ENCODE results near the gene DMRT3.
"Not testable (repeated sequence)": the region's sequence is repeated elsewhere in the genome, so short reads cannot be mapped to it uniquely, and the experiment has no call there.

The DMRT3 gene

GRCh38 chr9:971901-972500 lies 4.5 kb upstream of the DMRT3 start:
- DNase-seq (ENCODE audit: low read depth, low spot score), result no peak

- DNase-seq (ENCODE audit: low read depth, low spot score), result no peak
Observed at GRCh38 chr9:972501-973294, 3.8 kb upstream of the DMRT3 start.

DNA sequence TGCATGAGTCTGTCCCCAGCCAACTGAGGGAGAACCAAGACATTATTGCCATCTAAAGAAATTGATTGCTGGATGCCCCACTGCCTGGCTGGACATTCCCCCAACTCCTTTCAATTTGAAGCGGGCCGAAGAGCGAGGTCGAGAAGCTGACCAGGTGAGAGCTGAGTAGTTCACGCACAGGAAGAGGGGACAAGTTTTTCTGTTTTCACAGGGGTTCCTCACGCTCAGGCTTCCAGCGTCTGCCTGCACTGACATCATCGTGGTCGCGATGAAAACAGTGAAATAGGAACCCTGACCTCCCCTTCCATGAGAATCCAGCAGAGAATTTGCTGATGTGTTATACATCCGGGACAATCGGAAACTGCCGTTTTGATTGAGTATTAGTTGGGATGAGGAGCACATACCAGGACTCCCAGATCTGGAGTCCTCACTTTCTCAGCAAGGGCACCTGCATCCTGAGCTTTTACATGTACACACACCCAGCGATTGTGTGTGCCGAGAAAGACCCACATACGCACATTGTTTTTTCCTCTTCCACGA lies 3.1 kb upstream of the DMRT3 start:
- DNase-seq (ENCODE audit: low read depth, low spot score), result no peak

DNA sequence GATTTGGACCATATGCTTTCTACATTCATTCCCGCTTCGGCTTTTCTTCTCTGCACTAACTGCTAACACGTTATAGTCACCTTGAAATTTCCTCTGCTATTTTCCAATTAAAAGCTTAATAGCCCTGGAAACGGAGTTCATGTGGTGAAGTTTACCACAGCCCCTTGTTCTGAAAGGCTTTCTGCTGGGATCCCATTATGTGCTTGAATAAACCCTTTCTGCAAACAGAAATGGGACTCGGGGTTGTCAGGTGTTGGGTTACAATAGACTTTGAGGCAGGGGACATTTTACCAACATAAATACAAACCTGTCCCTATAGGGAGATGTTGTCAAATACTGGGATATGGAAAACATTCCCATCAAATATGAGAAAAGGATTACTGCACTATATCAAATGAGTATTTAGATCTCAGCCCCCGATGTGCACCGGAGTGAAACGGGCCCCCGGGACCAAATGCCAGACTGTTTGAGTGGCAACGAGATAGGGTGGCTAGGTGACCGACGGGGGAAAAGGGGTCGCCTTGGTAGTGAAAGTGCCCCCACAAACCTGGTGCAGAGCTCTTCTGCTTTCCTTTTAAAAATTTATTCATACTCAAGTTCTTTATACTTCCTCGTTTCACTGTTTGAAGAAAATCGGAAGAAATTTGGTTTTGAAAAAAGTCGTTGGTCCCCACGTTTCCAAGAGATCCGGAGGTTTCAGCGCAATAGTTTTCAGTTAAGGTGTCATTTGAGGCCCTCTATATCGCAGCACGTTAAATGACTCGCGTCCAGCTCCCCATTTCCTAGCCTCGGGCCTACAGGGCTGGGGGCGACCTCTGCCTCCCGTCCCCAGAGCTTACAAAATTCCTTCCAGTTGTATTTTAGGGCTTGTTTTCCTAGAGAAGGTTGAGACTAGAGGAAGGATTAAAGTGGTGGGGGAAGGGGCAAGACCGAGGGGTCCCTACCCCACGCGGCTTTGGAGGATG lies 2.1 kb upstream of the DMRT3 start:
- DNase-seq (ENCODE audit: low read depth, low spot score), result no peak

DNA sequence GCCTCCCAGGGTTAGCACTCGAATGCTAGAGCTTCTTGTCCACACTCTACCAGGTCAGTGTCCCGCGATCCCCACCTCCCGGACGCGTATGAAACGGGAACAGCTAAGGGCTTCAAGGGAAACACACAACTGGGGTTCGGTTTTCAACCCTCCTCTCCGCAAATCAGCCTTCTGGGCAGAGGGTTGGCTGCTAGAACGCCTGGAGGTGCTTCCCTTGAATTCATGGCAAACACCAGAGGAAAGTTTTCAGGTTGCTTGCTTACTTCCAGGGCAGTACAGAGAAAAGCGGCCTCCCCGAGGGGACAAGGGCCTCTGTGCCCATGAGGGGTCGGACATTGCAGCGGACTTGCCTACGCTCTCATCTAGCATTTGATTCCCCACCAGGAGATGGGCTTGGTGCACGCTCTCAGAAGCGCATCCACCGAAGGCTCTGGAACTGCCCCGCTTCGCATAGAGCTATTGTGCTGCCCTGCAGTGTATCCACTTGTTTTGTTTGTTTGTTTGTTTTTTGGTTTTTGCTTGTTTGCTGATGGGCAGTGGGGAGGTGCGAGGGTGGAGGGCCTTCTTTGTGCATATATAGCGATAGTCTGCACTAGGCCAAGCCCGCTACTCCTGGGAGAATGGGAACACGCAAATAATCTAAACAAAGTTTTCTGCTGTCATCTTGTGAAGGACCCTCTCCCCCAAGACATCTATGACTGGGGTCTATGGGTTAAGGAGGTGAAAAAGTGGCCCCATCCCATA lies 1.3 kb upstream of the DMRT3 start:
- DNase-seq (ENCODE audit: low read depth, low spot score), result no peak

- no peak for DNase-seq (ENCODE audit: low read depth, low spot score)
Observed at GRCh38 chr9:975740-976257, 656 bp upstream of the DMRT3 start.

DNA sequence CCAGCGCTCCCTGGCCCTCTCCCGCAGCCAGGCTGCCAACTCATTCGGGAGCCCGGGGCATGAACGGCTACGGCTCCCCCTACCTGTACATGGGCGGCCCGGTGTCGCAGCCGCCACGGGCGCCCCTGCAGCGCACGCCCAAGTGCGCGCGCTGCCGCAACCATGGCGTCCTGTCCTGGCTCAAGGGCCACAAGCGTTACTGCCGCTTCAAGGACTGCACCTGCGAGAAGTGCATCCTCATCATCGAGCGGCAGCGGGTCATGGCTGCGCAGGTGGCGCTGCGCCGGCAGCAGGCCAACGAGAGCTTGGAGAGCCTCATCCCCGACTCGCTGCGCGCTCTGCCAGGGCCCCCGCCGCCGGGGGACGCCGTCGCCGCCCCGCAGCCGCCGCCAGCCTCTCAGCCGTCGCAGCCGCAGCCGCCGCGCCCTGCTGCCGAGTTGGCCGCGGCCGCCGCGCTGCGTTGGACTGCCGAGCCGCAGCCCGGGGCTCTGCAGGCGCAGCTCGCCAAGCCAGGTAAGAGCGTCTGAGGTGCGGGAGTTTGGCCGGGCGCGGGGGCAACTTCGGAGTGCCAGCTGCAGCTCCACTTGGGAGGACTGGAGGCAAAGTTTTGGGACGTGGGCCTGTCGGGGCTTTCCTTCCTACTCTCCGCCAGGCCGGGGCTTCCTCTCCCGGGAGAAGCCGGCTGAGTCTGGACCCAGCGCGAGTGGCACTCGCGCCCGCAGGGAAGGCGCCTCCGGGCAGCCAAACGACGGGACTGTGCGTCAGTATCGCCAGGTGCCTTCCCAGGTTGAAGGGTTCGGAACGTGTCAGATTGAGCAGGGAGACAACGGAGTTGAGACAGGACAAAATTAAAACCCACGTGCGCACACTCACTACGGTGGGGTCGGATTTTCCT lies 735 bp downstream of the DMRT3 start:
- no peak for DNase-seq (ENCODE audit: low read depth, low spot score)

DNA sequence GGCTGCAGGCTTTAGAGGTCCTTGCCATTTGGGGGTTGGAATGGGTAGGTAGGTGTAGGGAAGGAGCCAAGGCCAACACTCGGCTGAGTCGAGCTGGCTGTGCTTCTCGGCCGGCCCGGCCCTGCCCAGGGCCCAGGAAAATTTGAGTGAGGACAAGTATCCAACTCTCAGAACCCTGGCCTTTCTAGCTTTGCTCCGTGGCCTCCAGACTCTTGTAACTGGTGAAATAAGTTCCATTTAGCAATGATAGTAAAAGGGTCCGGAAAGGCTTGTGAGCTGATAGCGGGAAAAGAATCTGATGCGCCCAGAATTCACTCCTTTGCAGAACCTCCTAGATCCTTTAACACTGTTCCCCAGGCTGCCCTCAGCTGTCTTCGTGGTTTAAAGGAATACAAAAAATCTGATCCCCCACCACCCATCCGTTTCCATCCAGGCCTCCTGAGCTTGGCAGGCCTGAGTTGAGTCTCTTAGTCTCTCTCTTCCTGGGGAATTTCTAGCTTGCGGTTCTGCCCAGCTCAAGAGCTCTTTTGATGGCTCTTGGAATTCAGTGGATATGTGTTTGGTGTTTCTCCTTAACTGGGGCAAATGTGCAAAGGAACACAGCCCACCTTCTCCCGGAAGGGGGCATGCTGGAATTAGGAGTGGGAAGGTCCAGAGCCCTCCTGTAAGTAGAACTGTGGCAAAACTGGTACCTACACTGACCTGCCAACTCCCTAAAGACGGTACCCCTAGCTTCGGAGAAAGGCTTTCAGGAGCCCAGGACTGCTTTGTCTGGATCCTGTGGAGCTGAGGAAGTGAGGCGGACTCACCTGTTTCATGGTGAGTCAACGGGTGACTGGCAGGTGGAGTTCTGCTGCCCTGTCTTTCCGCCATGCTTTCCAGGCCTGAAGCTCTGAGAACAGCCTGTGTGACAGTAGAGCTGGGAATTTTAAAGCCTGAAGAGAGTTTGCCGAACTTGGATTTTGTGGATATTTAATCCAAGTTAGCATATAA lies 1.7 kb downstream of the DMRT3 start:
- no peak for DNase-seq (ENCODE audit: low read depth, low spot score)

GRCh38 chr9:979983-980382 lies 3.5 kb downstream of the DMRT3 start:
- no peak for DNase-seq (ENCODE audit: low read depth, low spot score)

DNA sequence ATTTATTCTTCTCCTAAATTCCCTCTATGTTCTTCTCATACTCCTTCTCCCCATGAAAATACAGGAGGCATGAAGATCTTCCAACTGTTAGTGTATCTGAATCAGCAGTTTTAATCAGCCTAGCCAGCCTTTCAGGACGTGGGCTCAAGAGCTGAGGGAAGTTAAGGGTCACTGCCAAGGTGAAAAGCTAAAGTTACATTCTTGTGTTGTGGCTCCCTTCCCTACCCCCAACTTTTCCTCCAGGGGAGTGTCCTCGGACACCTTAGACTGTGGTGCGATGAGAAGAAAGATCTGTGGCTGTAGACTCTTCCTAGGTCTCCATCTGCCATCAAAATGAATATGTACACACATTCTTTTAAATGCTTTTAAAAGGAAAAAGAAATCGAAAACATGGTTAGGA lies 4.2 kb downstream of the DMRT3 start:
- DNase-seq (ENCODE audit: low read depth, low spot score), result no peak

- DNase-seq (ENCODE audit: low read depth, low spot score), result no peak
Observed at GRCh38 chr9:981491-981898, 5.0 kb downstream of the DMRT3 start.

DNA sequence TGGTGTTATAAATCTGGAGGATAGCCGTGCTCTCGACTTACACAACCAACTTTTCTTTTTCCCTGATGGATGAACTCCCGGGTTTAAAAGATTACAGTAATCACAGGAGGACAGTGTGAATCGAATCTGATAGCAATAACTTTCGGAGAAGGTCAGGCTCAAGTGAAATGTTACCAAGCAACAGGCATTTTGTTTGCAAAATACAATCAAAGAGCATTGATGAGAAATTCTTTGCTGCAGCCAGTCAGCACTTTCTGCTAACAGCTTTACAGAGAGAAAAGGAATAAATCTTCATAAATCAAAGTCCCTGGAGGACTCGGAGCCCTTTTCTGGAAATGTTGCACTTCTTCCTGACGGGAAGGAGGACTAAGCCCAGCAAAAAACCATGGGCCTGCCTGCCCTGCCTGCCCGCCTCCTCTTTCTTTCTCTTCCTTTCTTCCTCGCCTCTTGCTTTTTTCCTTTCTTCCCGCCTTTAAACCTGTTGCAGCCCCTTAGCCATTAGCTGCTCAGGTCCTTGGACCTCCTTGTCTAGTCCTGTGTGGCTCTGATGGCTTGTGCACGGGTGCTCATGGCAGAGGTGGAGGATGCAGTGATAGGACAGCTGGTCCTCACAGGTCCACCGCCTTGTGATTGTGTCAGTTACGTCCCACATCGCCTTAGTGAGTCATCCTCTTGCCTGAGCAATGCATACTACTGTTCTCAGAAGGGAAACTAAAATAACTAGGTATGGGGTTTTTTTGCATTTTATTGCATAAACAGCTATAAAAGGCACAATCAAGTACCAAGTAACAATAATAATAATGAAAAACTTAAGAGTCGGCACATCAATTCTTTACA lies 6.2 kb downstream of the DMRT3 start:
- DNase-seq (ENCODE audit: low read depth, low spot score), result no peak

- no peak for DNase-seq (ENCODE audit: low read depth, low spot score)
Observed at GRCh38 chr9:994005-994404, 17.6 kb downstream of the DMRT3 start.

DNA sequence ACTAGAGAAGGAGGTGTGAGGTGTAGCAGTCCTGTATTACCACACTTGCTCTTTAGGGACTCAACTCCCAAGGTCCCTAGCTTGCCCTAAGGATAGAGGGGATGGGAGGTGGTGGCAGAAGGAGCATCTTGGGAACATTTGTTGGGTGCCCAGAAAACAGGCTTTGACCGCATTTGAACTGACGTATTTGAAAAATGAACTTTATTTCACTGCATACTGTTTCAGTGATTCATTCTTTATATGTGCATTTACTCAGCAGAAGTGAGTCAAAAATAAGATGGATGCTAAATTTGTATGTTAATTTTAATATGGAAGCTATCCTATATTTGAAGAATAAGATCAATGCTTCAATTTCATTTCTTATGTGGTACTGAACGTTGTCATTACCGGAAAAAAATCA lies 18.7 kb downstream of the DMRT3 start:
- DNase-seq (ENCODE audit: low read depth, low spot score), result no peak

GRCh38 chr9:995781-996180 lies 19.3 kb downstream of the DMRT3 start:
- DNase-seq (ENCODE audit: low read depth, low spot score), result no peak

DNA sequence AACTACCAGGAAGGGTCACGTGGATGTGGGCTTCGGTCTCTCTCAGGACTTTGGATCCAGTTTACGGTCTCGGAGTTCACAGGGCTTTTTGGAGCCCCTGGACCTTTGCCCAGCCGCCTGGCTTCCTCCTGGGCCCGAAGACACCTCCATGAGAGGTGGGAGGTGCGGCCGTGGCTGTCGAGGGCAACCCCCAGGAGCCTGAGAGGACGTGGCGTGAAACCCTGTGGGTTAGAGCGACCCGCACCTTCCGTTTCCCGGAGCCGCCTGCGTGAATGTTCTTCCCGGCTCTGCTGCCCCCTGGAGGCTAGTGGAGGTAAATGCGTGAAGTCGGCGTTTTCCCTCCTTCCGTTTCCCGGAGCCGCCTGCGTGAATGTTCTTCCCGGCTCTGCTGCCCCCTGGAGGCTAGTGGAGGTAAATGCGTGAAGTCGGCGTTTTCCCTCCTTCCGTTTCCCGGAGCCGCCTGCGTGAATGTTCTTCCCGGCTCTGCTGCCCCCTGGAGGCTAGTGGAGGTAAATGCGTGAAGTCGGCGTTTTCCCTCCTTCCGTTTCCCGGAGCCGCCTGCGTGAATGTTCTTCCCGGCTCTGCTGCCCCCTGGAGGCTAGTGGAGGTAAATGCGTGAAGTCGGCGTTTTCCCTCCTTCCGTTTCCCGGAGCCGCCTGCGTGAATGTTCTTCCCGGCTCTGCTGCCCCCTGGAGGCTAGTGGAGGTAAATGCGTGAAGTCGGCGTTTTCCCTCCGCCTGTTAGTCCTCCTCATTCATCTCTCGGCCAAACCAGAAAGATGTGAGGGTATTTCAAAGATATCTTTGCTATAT lies 22.1 kb downstream of the DMRT3 start:
- DNase-seq (ENCODE audit: low read depth, low spot score), result not testable (repeated sequence)

GRCh38 chr9:1001838-1002237 lies 25.4 kb downstream of the DMRT3 start:
- no peak for DNase-seq (ENCODE audit: low read depth, low spot score)
